PC-3 (cell line): ENCODE results near the gene ENPP3. TPM values are rescaled to one million over a fixed set of nuclear protein-coding genes. Genes with fewer than 3 reads are reported as not detected.

Experiments used
- ATAC-seq: fragments of 200-7000 bp; cut with Tn5 transposase; 2 replicates; pipeline ENCODE4 v1.9.1; 2020; ENCODE audit warnings: mild to moderate bottlenecking, moderate library complexity
- BruUV-seq: library from RNA; stranded (reverse); fragments of 400-500 nt; replicated peaks from 2 replicates; lab custom pipeline; 2021; lab: Mats Ljungman, UMichigan
- CTCF ChIA-PET: fragments of 300-600 bp; sonication (Branson Sonifier 250); formaldehyde crosslinking; loops from one replicate; lab custom pipeline; 2022; ENCODE audit warnings: antibody characterized with exemption; lab: Charles Lee
- POLR2A ChIA-PET: fragments of 300-600 bp; sonication (Branson Sonifier 250); formaldehyde crosslinking; loops from one replicate; lab custom pipeline; 2022; ENCODE audit warnings: antibody characterized with exemption; ENCODE audit not compliant: unreplicated experiment; lab: Charles Lee
- DNase-seq: peaks from one replicate; pipeline ENCODE4 v3.0.0-alpha.2; 2015
- H2AFZ ChIP-seq: fragments of 300-600 bp; sonication (generic); 2 replicates; pipeline ENCODE4 v1.6.0; 2016; ENCODE audit warnings: antibody characterized with exemption, low read length
- H3F3A ChIP-seq: fragments of 300-600 bp; sonication (generic); one replicate; pipeline ENCODE4 v1.6.0; 2017; ENCODE audit warnings: antibody characterized with exemption, low read length, control low read depth, mild to moderate bottlenecking; ENCODE audit not compliant: unreplicated experiment
- H3K27ac ChIP-seq: fragments of 300-600 bp; sonication (generic); 2 replicates; pipeline ENCODE4 v1.5.1; 2016; ENCODE audit warnings: mild to moderate bottlenecking, low read length
- H3K27me3 ChIP-seq: fragments of 300-600 bp; sonication (generic); 2 replicates; pipeline ENCODE4 v1.6.1; 2016; ENCODE audit warnings: low read length, mixed read lengths
- H3K36me3 ChIP-seq: fragments of 300-600 bp; sonication (generic); 2 replicates; pipeline ENCODE4 v1.6.1; 2016; ENCODE audit warnings: low read depth, mixed run types, low read length, mixed read lengths
- H3K4me1 ChIP-seq: fragments of 300-600 bp; sonication (generic); 2 replicates; pipeline ENCODE4 v1.5.1; 2016; ENCODE audit warnings: low read length; ENCODE audit not compliant: insufficient read depth
- H3K4me2 ChIP-seq: fragments of 300-600 bp; sonication (generic); 2 replicates; pipeline ENCODE4 v1.6.0; 2016; ENCODE audit warnings: low read length
- H3K4me3 ChIP-seq: fragments of 300-600 bp; sonication (generic); 2 replicates; pipeline ENCODE4 v1.5.1; 2016; ENCODE audit warnings: mild to moderate bottlenecking, low read length, mixed read lengths
- H3K79me2 ChIP-seq: fragments of 300-600 bp; sonication (generic); 2 replicates; pipeline ENCODE4 v1.6.1; 2017; ENCODE audit warnings: low read length, mixed read lengths
- H3K9ac ChIP-seq: fragments of 300-600 bp; sonication (generic); 2 replicates; pipeline ENCODE4 v1.6.0; 2016; ENCODE audit warnings: mild to moderate bottlenecking, low read length
- H3K9me2 ChIP-seq: fragments of 300-600 bp; sonication (generic); replicated peaks from 2 replicates; pipeline ENCODE4 v1.6.1; 2016; ENCODE audit warnings: mixed run types, low read length, mixed read lengths
- H3K9me3 ChIP-seq: fragments of 300-600 bp; sonication (generic); 2 replicates; pipeline ENCODE4 v1.6.1; 2016; ENCODE audit warnings: low read length, mixed read lengths
- H4K20me1 ChIP-seq: fragments of 300-600 bp; sonication (generic); 2 replicates; pipeline ENCODE4 v1.6.1; 2016; ENCODE audit warnings: low read length, mixed read lengths
- EZH2 ChIP-seq: fragments of 300-600 bp; sonication (generic); IDR thresholded peaks from one replicate; pipeline ENCODE4 v1.6.1; 2017; ENCODE audit warnings: antibody characterized with exemption, mild to moderate bottlenecking, low read length; ENCODE audit not compliant: unreplicated experiment
- EZH2phosphoT487 ChIP-seq: fragments of 300-600 bp; sonication (generic); IDR thresholded peaks from 2 replicates; pipeline ENCODE4 v1.6.1; 2018; ENCODE audit warnings: mild to moderate bottlenecking, antibody characterized with exemption, low read length, borderline replicate concordance
- intact Hi-C: fragments of 100-400 bp; cut with micrococcal nuclease; formaldehyde crosslinking; loops from 2 replicates; pipeline ENCODE4 v1.9.0; 2023
- total RNA-seq: library from RNA; depleted of rRNA; stranded (reverse); fragments of >200 nt; gene quantifications from 2 replicates; pipeline ENCODE4 v1.2.3, GENCODE V29; 2014
- TF ChIP-seq, protein P1 (sequence below): fragments of 300-600 bp; sonication (generic); conservative IDR thresholded peaks from 2 replicates; pipeline ENCODE4 v1.5.1; 2017; ENCODE audit warnings: antibody characterized with exemption, low read depth, mild to moderate bottlenecking, low read length

The ENPP3 gene
- total RNA-seq, 1 experiment from 2014 or later, result 0.18 TPM

DNA sequence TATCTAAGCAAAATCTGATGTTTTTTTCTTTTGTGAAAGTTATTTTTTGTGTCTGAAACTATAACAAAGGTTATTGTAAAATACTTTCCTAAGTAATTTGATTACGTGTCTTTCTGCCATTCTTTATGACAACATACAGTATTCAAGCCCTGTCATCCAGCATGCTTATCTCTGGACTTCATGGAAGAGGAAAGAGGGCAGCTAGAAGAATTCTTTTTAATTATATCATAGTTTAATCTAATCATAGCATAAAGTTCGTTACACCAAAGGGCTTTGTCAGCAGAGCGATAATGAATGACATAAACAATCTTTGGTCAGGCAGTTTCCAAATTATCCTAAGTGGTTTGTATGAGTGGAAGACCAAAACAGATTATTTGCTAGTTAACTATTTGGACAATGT is 3.5 kb downstream of the ENPP3 start:
- no peaks in the 10 kb centered on the region for H3K36me3 ChIP-seq
- no peaks in the 10 kb centered on the region for H3K79me2 ChIP-seq
- no peak for ATAC-seq
- H3K4me2 ChIP-seq, result no peak overlapping the region
- TF ChIP-seq, protein P1, sequence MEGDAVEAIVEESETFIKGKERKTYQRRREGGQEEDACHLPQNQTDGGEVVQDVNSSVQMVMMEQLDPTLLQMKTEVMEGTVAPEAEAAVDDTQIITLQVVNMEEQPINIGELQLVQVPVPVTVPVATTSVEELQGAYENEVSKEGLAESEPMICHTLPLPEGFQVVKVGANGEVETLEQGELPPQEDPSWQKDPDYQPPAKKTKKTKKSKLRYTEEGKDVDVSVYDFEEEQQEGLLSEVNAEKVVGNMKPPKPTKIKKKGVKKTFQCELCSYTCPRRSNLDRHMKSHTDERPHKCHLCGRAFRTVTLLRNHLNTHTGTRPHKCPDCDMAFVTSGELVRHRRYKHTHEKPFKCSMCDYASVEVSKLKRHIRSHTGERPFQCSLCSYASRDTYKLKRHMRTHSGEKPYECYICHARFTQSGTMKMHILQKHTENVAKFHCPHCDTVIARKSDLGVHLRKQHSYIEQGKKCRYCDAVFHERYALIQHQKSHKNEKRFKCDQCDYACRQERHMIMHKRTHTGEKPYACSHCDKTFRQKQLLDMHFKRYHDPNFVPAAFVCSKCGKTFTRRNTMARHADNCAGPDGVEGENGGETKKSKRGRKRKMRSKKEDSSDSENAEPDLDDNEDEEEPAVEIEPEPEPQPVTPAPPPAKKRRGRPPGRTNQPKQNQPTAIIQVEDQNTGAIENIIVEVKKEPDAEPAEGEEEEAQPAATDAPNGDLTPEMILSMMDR, result no peak
- TF ChIP-seq EZH2phosphoT487 (no peak), EZH2 (no peak)
- H3F3A ChIP-seq, result no peaks in the 10 kb centered on the region
- H3K27ac ChIP-seq, result no peak overlapping the region
- H3K27me3 ChIP-seq, result no peaks in the 10 kb centered on the region
- no peak for DNase-seq
- no peaks in the 10 kb centered on the region for H3K9me2 ChIP-seq
- intact Hi-C loops, result no loop called here
- no peaks in the 10 kb centered on the region for H4K20me1 ChIP-seq
- CTCF ChIA-PET, result no interaction called here
- no TSS peak for BruUV-seq
- H3K9me3 ChIP-seq, result no peaks in the 10 kb centered on the region
- no peaks in the 10 kb centered on the region for H3K4me1 ChIP-seq
- no peak overlapping the region for H3K4me3 ChIP-seq
- no peak overlapping the region for H2AFZ ChIP-seq
- H3K9ac ChIP-seq, result no peak overlapping the region
- POLR2A ChIA-PET, result no interaction called here

DNA sequence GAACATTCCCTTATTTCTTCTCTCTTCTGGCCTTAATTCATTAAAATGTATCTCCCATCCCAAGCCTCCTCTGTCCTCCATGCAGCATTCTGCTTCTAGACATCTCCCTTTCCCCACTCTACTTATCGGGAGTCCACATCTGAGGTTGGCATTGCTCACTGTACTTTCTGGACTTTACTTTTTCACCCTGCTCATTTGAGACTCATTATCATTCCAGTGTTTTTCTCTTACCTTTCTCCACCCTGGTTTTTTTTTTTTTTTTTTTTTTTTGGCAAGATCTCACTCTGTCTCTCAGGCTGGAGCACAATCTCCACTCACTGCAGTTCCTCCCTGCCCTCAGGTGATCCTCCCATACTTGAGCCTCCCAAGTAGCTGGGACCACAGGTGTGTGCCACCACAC is 4.5 kb downstream of the ENPP3 start:
- no peaks in the 10 kb centered on the region for H3K4me1 ChIP-seq
- no peak for DNase-seq
- ChIA-PET CTCF (no interaction called here), POLR2A (no interaction called here)
- no peaks in the 10 kb centered on the region for H3K9me2 ChIP-seq
- no peaks in the 10 kb centered on the region for H4K20me1 ChIP-seq
- no peaks in the 10 kb centered on the region for H3K27me3 ChIP-seq
- H3F3A ChIP-seq, result no peaks in the 10 kb centered on the region
- no peak overlapping the region for H3K9ac ChIP-seq
- intact Hi-C loops, result no loop called here
- H3K27ac ChIP-seq, result no peak overlapping the region
- BruUV-seq, result no TSS peak
- H3K9me3 ChIP-seq, result no peaks in the 10 kb centered on the region
- no peak for ATAC-seq
- TF ChIP-seq EZH2phosphoT487 (no peak), EZH2 (no peak)
- TF ChIP-seq, protein P1, result no peak
- no peak overlapping the region for H3K4me3 ChIP-seq
- H3K4me2 ChIP-seq, result no peak overlapping the region
- no peaks in the 10 kb centered on the region for H3K36me3 ChIP-seq
- H2AFZ ChIP-seq, result no peak overlapping the region
- no peaks in the 10 kb centered on the region for H3K79me2 ChIP-seq

DNA sequence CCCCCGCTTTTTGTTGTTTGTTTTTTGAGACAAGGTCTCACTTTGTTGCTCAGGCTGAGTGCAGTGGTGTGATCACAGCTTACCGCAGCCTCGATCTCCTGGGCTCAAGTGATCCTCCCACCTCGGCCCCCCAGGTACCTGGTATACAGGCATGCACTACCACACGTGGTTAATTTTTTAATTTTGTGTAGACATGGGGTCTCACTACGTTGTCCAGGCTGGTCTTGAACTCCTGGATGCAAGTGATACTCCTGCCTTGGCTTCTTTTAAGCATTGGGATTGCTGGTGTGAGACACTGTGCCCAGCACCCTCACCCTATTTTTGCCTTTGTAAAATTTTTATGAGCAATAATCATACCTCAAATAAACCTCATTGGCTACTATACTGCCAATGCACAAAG is 5.5 kb downstream of the ENPP3 start:
- DNase-seq, result no peak
- Histone ChIP-seq H3K79me2 (no peaks in the 10 kb centered on the region), H3K9me3 (no peaks in the 10 kb centered on the region), H3K4me3 (no peak overlapping the region), H3K9me2 (no peaks in the 10 kb centered on the region), H3K4me1 (no peaks in the 10 kb centered on the region), H2AFZ (no peak overlapping the region), H3K9ac (no peak overlapping the region), H3K4me2 (no peak overlapping the region), H4K20me1 (no peaks in the 10 kb centered on the region), H3K27ac (no peak overlapping the region), H3K36me3 (no peaks in the 10 kb centered on the region), H3K27me3 (no peaks in the 10 kb centered on the region), H3F3A (no peaks in the 10 kb centered on the region)
- TF ChIP-seq, protein P1, result no peak
- TF ChIP-seq EZH2 (no peak), EZH2phosphoT487 (no peak)
- no TSS peak for BruUV-seq
- no peak for ATAC-seq
- POLR2A ChIA-PET, result no interaction called here
- CTCF ChIA-PET, result no interaction called here
- intact Hi-C loops, result no loop called here
